B cell (primary cell): ENCODE results near the gene PIP5K1A. TPM values are rescaled to one million over a fixed set of nuclear protein-coding genes. Genes with fewer than 3 reads are reported as not detected.

ENCODE experiments used
- ATAC-seq: fragments of 200-7000 bp; cut with Tn5 transposase; one replicate; pipeline ENCODE4 v1.10.0; 2021; ENCODE audit warnings: low read depth, mild to moderate bottlenecking, moderate number of reproducible peaks, moderate library complexity
- CTCF ChIA-PET: fragments of 350-600 bp; sonication (Branson Sonifier 250); formaldehyde crosslinking; loops from one replicate; lab custom pipeline; 2021; ENCODE audit warnings: antibody characterized with exemption, inconsistent platforms; lab: Charles Lee
- POLR2A ChIA-PET: fragments of 350-600 bp; sonication (Branson Sonifier 250); formaldehyde crosslinking; loops from one replicate; lab custom pipeline; 2021; ENCODE audit warnings: antibody characterized with exemption; lab: Charles Lee
- DNase-seq: peaks from one replicate; pipeline ENCODE4 v3.0.0; 2013
- H2AFZ ChIP-seq: 2 replicates; pipeline ENCODE4 v1.6.1; 2012; ENCODE audit warnings: mild to moderate bottlenecking, low read depth, low read length; ENCODE audit not compliant: insufficient read depth, poor library complexity, severe bottlenecking
- H3K27ac ChIP-seq, 2 donors: 1 replicate in 1 of 2; 2 replicates in 1 of 2; pipeline ENCODE4 v1.5.1; 2012 to 2013; ENCODE audit warnings: low read length in 2 of 2, mild to moderate bottlenecking in 2 of 2, moderate library complexity in 1 of 2
- H3K27me3 ChIP-seq, 4 experiments: fragments of 200-600 bp in 1 of 4; sonication (generic) in 1 of 4; replicated peaks in 1 of 4; 1 replicate in 2 of 4; 2 replicates in 2 of 4; pipeline versions ENCODE4 v1.6.1 to v1.7.0; 2013 to 2016; ENCODE audit warnings: low read length in 3 of 4, mild to moderate bottlenecking in 2 of 4, mixed read lengths in 1 of 4, moderate library complexity in 1 of 4; ENCODE audit not compliant: insufficient read depth in 4 of 4, control insufficient read depth in 3 of 4; ENCODE audit errors: control extremely low read depth in 1 of 4
- H3K36me3 ChIP-seq, 2 experiments: replicated peaks in 1 of 2; 1 replicate in 1 of 2; 2 replicates in 1 of 2; pipeline versions ENCODE4 v1.6.1 to v1.7.1; 2013; ENCODE audit warnings: low read length in 1 of 2; ENCODE audit not compliant: insufficient read depth in 2 of 2, control insufficient read depth in 1 of 2; ENCODE audit errors: control extremely low read depth in 1 of 2, extremely low read depth in 1 of 2
- H3K4me1 ChIP-seq, 2 donors: fragments of 200-600 bp in 1 of 2; sonication (generic) in 1 of 2; 1 replicate in 1 of 2; 2 replicates in 1 of 2; pipeline versions ENCODE4 v1.5.1 to v1.6.1; 2013 to 2017; ENCODE audit warnings: low read length in 2 of 2; ENCODE audit not compliant: control insufficient read depth in 2 of 2, insufficient read depth in 2 of 2
- H3K4me2 ChIP-seq: replicated peaks from 2 replicates; pipeline ENCODE3; 2012; ENCODE audit warnings: mild to moderate bottlenecking, low read depth, low read length; ENCODE audit not compliant: poor library complexity, severe bottlenecking
- H3K4me3 ChIP-seq, 5 experiments: fragments of 200-600 bp in 1 of 5; sonication (generic) in 1 of 5; 1 replicate in 3 of 5; 2 replicates in 2 of 5; pipeline versions ENCODE4 v1.5.1 to v1.7.0; 2011 to 2016; ENCODE audit warnings: low read length in 4 of 5, mild to moderate bottlenecking in 4 of 5, low read depth in 2 of 5, control low read depth in 1 of 5, moderate library complexity in 1 of 5; ENCODE audit not compliant: insufficient read depth in 1 of 5; ENCODE audit errors: control extremely low read depth in 1 of 5, extremely low read depth in 1 of 5
- H3K79me2 ChIP-seq: fragments of 200-600 bp; sonication (generic); one replicate; pipeline ENCODE4 v1.6.0; 2016; ENCODE audit warnings: low read length; ENCODE audit not compliant: control insufficient read depth, insufficient read depth
- H3K9ac ChIP-seq: fragments of 200-600 bp; sonication (generic); 2 replicates; pipeline ENCODE4 v1.6.1; 2017; ENCODE audit warnings: mild to moderate bottlenecking, low read length, moderate library complexity
- H3K9me3 ChIP-seq, 3 donors: one replicate each; pipeline versions ENCODE4 v1.6.1 to v1.7.1; 2013; ENCODE audit warnings: low read length in 2 of 3; ENCODE audit not compliant: control insufficient read depth in 2 of 3, insufficient read depth in 1 of 3; ENCODE audit errors: control extremely low read depth in 1 of 3
- H4K20me1 ChIP-seq: 2 replicates; pipeline ENCODE4 v1.6.0; 2012; ENCODE audit warnings: mild to moderate bottlenecking, low read length; ENCODE audit not compliant: insufficient read depth, control insufficient read depth, poor library complexity, severe bottlenecking
- H3K27ac Mint-ChIP-seq: one replicate; pipeline ENCODE4 v1.8.0; 2021; ENCODE audit warnings: mixed read lengths
- H3K27me3 Mint-ChIP-seq: one replicate; pipeline ENCODE4 v1.8.0; 2021; ENCODE audit warnings: mixed read lengths
- H3K4me1 Mint-ChIP-seq: one replicate; pipeline ENCODE4 v1.8.0; 2021; ENCODE audit warnings: mixed read lengths
- H3K4me3 Mint-ChIP-seq: one replicate; pipeline ENCODE4 v1.8.0; 2021; ENCODE audit warnings: mixed read lengths
- H3K9me3 Mint-ChIP-seq: one replicate; pipeline ENCODE4 v1.8.0; 2022; ENCODE audit warnings: mixed read lengths; ENCODE audit not compliant: insufficient read depth
- EZH2 ChIP-seq: IDR thresholded peaks from 2 replicates; pipeline ENCODE4 v1.6.1; 2012; ENCODE audit warnings: borderline replicate concordance, low read depth, mild to moderate bottlenecking, moderate library complexity, low read length; ENCODE audit not compliant: insufficient read depth, poor library complexity, severe bottlenecking
- WGBS: methylation state at CpG from one replicate; pipeline ENCODE4 v1.1.5; 2013; ENCODE audit warnings: missing lambda C conversion rate; ENCODE audit not compliant: insufficient coverage; 5-methylcytosine and 5-hydroxymethylcytosine counted together
- intact Hi-C: fragments of 100-400 bp; cut with micrococcal nuclease; formaldehyde crosslinking; loops from one replicate; pipeline ENCODE4 v1.10.0; 2022
- polyA plus RNA-seq: library from polyadenylated mRNA; depleted of rRNA; stranded (reverse); fragments of >200 nt; gene quantifications from 2 replicates; pipeline ENCODE4 v1.2.3, GENCODE V29; 2012
- total RNA-seq, 2 donors: library from RNA; stranded (reverse); fragments of 120-200 nt in 1 of 2; gene quantifications; 1 replicate in 1 of 2; 2 replicates in 1 of 2; pipeline versions ENCODE4 v1.2.3 to v1.2.4, GENCODE V29; 2013 to 2022
- TF ChIP-seq, protein P1 (sequence below): fragments of 200-600 bp; IDR thresholded peaks from one replicate; pipeline ENCODE4 v1.8.0; 2022; ENCODE audit warnings: antibody characterized with exemption, mild to moderate bottlenecking

Gene PIP5K1A
- total and polyA plus RNA-seq, 2 donors (not counting 1 experiment from before 2014, with no cell fraction given): 59.4 to 78.4 TPM

DNA sequence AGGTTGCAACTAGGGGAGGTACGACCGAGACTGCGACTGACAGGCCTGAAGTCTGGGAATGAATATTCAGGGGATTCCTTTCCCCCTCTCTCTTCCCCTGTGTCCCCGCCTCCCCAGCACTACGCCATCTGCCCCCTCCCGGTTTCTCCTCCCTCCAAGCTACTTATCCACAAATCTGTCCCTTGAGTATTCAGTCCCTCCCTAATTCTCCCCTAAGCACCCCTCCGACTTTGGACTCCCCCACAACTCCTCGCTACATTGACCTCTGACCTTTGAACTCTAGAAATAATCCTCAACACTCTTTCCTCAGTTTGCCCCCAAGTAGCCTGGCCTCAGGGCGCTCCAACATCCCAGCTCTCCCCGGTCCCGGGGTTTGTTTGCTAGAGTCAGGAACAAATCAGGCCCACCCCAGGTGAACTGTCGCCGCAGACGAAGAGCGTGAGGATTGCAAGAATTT lies 33.0 kb upstream of the PIP5K1A start:
- POLR2A ChIA-PET: interaction anchor here (0.6 to 1.6 kb wide), 3 partner anchors 25 to 185 kb away, joined by 3 to 8 read pairs (median 4); partner anchors contain the start of genes PI4KB and VPS72
- H3K4me3 ChIP-seq: peak overlapping the region; percentile 81 to 99 (median 92)

More for the DNA sequence above, 33.0 kb upstream of the PIP5K1A start:
- Histone ChIP-seq H3K79me2 (peaks cover 22% of the 10 kb centered on the region), H4K20me1 (peaks cover 4% of the 10 kb centered on the region), H3K4me1 (peaks cover 16 to 22% of the 10 kb centered on the region in 2 donors), H3K27ac (peak overlapping the region in 1 of 2 donors; percentile 34), H3K9me3 (no peaks in the 10 kb centered on the region), H3K36me3 (peaks cover 3 to 33% of the 10 kb centered on the region in 2 experiments), H3K9ac (peak overlapping the region; percentile 82), H2AFZ (peak overlapping the region; percentile 68), H3K4me2 (peak overlapping the region; percentile 91), H3K27me3 (no peaks in the 10 kb centered on the region)
- CTCF ChIA-PET: interaction anchor here (1.0 to 2.6 kb wide), 3 partner anchors 8 to 94 kb away, joined by 3 to 6 read pairs (median 4); partner anchors contain the start of genes GABPB2 and TNFAIP8L2
- 37% methylated on average over 12 of the region's 15 CpGs for WGBS
- no peaks in the 10 kb centered on the region for H3K27me3 Mint-ChIP-seq
- no peaks in the 10 kb centered on the region for H3K9me3 Mint-ChIP-seq
- no peak for ATAC-seq
- TF ChIP-seq EZH2: no peak
- TF ChIP-seq, protein P1, sequence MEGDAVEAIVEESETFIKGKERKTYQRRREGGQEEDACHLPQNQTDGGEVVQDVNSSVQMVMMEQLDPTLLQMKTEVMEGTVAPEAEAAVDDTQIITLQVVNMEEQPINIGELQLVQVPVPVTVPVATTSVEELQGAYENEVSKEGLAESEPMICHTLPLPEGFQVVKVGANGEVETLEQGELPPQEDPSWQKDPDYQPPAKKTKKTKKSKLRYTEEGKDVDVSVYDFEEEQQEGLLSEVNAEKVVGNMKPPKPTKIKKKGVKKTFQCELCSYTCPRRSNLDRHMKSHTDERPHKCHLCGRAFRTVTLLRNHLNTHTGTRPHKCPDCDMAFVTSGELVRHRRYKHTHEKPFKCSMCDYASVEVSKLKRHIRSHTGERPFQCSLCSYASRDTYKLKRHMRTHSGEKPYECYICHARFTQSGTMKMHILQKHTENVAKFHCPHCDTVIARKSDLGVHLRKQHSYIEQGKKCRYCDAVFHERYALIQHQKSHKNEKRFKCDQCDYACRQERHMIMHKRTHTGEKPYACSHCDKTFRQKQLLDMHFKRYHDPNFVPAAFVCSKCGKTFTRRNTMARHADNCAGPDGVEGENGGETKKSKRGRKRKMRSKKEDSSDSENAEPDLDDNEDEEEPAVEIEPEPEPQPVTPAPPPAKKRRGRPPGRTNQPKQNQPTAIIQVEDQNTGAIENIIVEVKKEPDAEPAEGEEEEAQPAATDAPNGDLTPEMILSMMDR: no peak
- peaks cover 37% of the 10 kb centered on the region for H3K4me1 Mint-ChIP-seq
- intact Hi-C loops: loop anchor here (1.0 to 10.0 kb wide), 9 partner anchors 9 to 681 kb away; partner anchors contain the start of genes CTSS, PIP5K1A, PRUNE1 and PSMD4
- peak overlapping the region; percentile 96 for H3K27ac Mint-ChIP-seq
- DNase-seq: peak; percentile 33
- peak overlapping the region; percentile 92 for H3K4me3 Mint-ChIP-seq
